ENCODE data around the gene DPF3. TPM values are rescaled to one million over a fixed set of nuclear protein-coding genes. Genes with fewer than 3 reads are reported as not detected.

Gene DPF3
- polyA plus RNA-seq, 1 experiment: 15.8 TPM

GRCh38 chr14:72621387-72622065 is 272.4 kb downstream of the DPF3 start:
- H3K4me3 ChIP-seq (ENCODE audit: low read depth, low read length): no peak overlapping the region
- ChIA-PET POLR2A (no interaction called here), CTCF (no interaction called here)
- TF ChIP-seq CTCF (IDR thresholded peaks at IDR 0.05; ENCODE audit: low read depth, low read length): no peak
- H3K9me3 ChIP-seq (ENCODE audit: control insufficient read depth, insufficient read depth, low read length): 0 out of 2 replicates have a peak, but pooled peaks cover 3% of the 10 kb centered on the region
- no peak for DNase-seq (ENCODE audit: low read depth, low spot score)
- no peaks in the 10 kb centered on the region for H3K27me3 ChIP-seq (ENCODE audit: control insufficient read depth, insufficient read depth, low read length)
- H3K27ac ChIP-seq (ENCODE audit: low read depth, low read length): no peak overlapping the region

- H3K4me3 ChIP-seq (ENCODE audit: low read depth, low read length): no peak overlapping the region
- TF ChIP-seq CTCF (IDR thresholded peaks at IDR 0.05; ENCODE audit: low read depth, low read length): no peak
- H3K27me3 ChIP-seq (ENCODE audit: control insufficient read depth, insufficient read depth, low read length): no peaks in the 10 kb centered on the region
- H3K9me3 ChIP-seq (ENCODE audit: control insufficient read depth, insufficient read depth, low read length): 0 out of 2 replicates have a peak, but pooled peaks cover 3% of the 10 kb centered on the region
- ChIA-PET CTCF (interaction anchor here (1.2 kb wide), 1 partner anchor 14 kb away, joined by 3 read pairs; no protein-coding TSS in a partner anchor), POLR2A (no interaction called here)
- no peak for DNase-seq (ENCODE audit: low read depth, low spot score)
- no peak overlapping the region for H3K27ac ChIP-seq (ENCODE audit: low read depth, low read length)
Observed at GRCh38 chr14:72619881-72620280, 274.0 kb downstream of the DPF3 start.

- TF ChIP-seq CTCF (IDR thresholded peaks at IDR 0.05; ENCODE audit: low read depth, low read length): no peak
- Histone ChIP-seq H3K4me3 (ENCODE audit: low read depth, low read length) (no peak overlapping the region), H3K9me3 (ENCODE audit: control insufficient read depth, insufficient read depth, low read length) (no peaks in the 10 kb centered on the region), H3K27me3 (ENCODE audit: control insufficient read depth, insufficient read depth, low read length) (no peaks in the 10 kb centered on the region), H3K27ac (ENCODE audit: low read depth, low read length) (no peak overlapping the region)
- POLR2A ChIA-PET: no interaction called here
- no peak for DNase-seq (ENCODE audit: low read depth, low spot score)
- CTCF ChIA-PET: no interaction called here
Observed at GRCh38 chr14:72619111-72619571, 274.8 kb downstream of the DPF3 start.

GRCh38 chr14:72618424-72618823 is 275.5 kb downstream of the DPF3 start:
- CTCF ChIA-PET: no interaction called here
- no peaks in the 10 kb centered on the region for H3K27me3 ChIP-seq (ENCODE audit: control insufficient read depth, insufficient read depth, low read length)
- DNase-seq (ENCODE audit: low read depth, low spot score): no peak
- POLR2A ChIA-PET: no interaction called here
- no peak overlapping the region for H3K27ac ChIP-seq (ENCODE audit: low read depth, low read length)
- H3K4me3 ChIP-seq (ENCODE audit: low read depth, low read length): no peak overlapping the region
- no peaks in the 10 kb centered on the region for H3K9me3 ChIP-seq (ENCODE audit: control insufficient read depth, insufficient read depth, low read length)
- TF ChIP-seq CTCF (IDR thresholded peaks at IDR 0.05; ENCODE audit: low read depth, low read length): no peak

GRCh38 chr14:72617391-72618031 is 276.4 kb downstream of the DPF3 start:
- no peak for DNase-seq (ENCODE audit: low read depth, low spot score)
- ChIA-PET CTCF (no interaction called here), POLR2A (interaction anchor here (0.6 to 1.0 kb wide), 2 partner anchors 16 to 100 kb away, joined by 3 to 4 read pairs; no protein-coding TSS in a partner anchor)

More at GRCh38 chr14:72617391-72618031, 276.4 kb downstream of the DPF3 start:
- Histone ChIP-seq H3K9me3 (ENCODE audit: control insufficient read depth, insufficient read depth, low read length) (no peaks in the 10 kb centered on the region), H3K27ac (ENCODE audit: low read depth, low read length) (peak overlapping the region; percentile 57), H3K4me3 (ENCODE audit: low read depth, low read length) (no peak overlapping the region), H3K27me3 (ENCODE audit: control insufficient read depth, insufficient read depth, low read length) (no peaks in the 10 kb centered on the region)
- TF ChIP-seq CTCF (IDR thresholded peaks at IDR 0.05; ENCODE audit: low read depth, low read length): no peak

Data from AG04450 (cell line).